HepG2 (cell line): ENCODE data around the gene OAF. TPM values are rescaled to one million over a fixed set of nuclear protein-coding genes. Genes with fewer than 3 reads are reported as not detected.

Source experiments
- AHDC1 ChIP-seq: sonication (generic); formaldehyde crosslinking; IDR thresholded peaks from 2 replicates; pipeline ENCODE4 v1.5.1; 2020; ENCODE audit warnings: mild to moderate bottlenecking, missing genetic modification reagents, borderline replicate concordance
- CEBPG ChIP-seq: IDR thresholded peaks from 2 replicates; pipeline ENCODE4 v1.6.1; 2016
- NR2F6 ChIP-seq, 2 experiments: IDR thresholded peaks; 2 replicates each; pipeline ENCODE4 v1.6.1; 2016; ENCODE audit warnings: antibody characterized with exemption in 1 of 2, mild to moderate bottlenecking in 1 of 2
- SKI ChIP-seq: fragments of 450-650 bp; IDR thresholded peaks from one replicate; pipeline ENCODE4 v1.6.1; 2018; ENCODE audit warnings: mild to moderate bottlenecking; ENCODE audit not compliant: partially characterized antibody
- ZNF816 ChIP-seq: sonication (generic); formaldehyde crosslinking; IDR thresholded peaks from 2 replicates; pipeline ENCODE4 v1.8.0; 2022; ENCODE audit warnings: missing genetic modification reagents, mild to moderate bottlenecking, borderline replicate concordance
- ZSCAN12 ChIP-seq: sonication (generic); formaldehyde crosslinking; IDR thresholded peaks from 2 replicates; pipeline ENCODE4 v1.9.0; 2021; ENCODE audit warnings: mild to moderate bottlenecking, missing genetic modification reagents
- polyA plus RNA-seq, 8 experiments: library from polyadenylated mRNA; depleted of rRNA in 3 of 8; stranded (reverse) in 7 of 8; unstranded in 1 of 8; fragments of >200 nt; fragmentation: Illumina TruSeq in 4 of 8; extraction: Trizol in 4 of 8; gene quantifications; 2 replicates each; pipeline versions ENCODE4 v1.2.1 to v1.2.3, GENCODE V29; 2011 to 2016; ENCODE audit warnings: low read depth in 4 of 8, missing spikeins in 1 of 8, mixed read lengths in 1 of 8; ENCODE audit not compliant: insufficient read depth in 1 of 8
- total RNA-seq, 5 experiments: library from RNA; depleted of rRNA; stranded (reverse); fragments of >200 nt; fragmentation: Illumina TruSeq; extraction: Trizol; gene quantifications; 2 replicates each; pipeline ENCODE4 v1.2.3, GENCODE V29; 2016; ENCODE audit warnings: low read depth in 1 of 5

The OAF gene
- total and polyA plus RNA-seq, 2 of the 13 experiments (the other 11 are each of a cell fraction or from before 2014, with no cell fraction given), result 63.7 to 94.6 TPM

GRCh38 chr11:120186774-120187591 is 23.8 kb upstream of the OAF start (continued):
- TF ChIP-seq ZNF816 (CRISPR knock-in tag) (no peak), AHDC1 (CRISPR knock-in tag) (peak; percentile 56; the same call in 1 of the 2 replicates), NR2F6 (IDR thresholded peaks at IDR 0.05) (peak; percentile 35; the same call in 1 of the 2 replicates), NR2F6 (CRISPR knock-in tag; IDR thresholded peaks at IDR 0.05) (peak; percentile 73), SKI (peak; percentile 62), CEBPG (CRISPR knock-in tag) (no peak), ZSCAN12 (CRISPR knock-in tag) (no peak)
